ENCODE measurements around the gene LAMA4. TPM values are rescaled to one million over a fixed set of nuclear protein-coding genes. Genes with fewer than 3 reads are reported as not detected.
"Not testable (repeated sequence)": the region's sequence is repeated elsewhere in the genome, so short reads cannot be mapped to it uniquely, and the experiment has no call there.

The LAMA4 gene
- total RNA-seq, 1 experiment from 2014 or later: 18.4 TPM

DNA sequence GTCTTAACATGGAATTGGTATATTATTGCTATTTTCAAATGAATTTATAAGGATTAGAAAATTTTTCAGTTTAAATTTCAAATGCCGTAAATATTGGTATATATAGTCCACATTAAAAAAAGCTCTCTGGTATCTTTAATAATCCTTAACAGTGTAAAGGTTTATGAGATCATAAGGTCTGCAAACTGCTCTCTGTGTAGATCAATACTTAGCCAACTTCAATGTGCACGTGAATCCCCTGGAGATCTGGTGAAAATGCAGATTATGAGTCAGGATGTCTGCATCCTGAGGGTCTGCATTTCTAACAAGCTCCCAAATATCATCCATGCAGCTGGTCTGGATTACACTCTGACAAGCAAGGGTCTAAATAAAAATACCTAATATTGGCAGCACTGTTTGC lies 43.5 kb downstream of the LAMA4 start:
- DNase-seq (ENCODE audit: low spot score): no peak

DNA sequence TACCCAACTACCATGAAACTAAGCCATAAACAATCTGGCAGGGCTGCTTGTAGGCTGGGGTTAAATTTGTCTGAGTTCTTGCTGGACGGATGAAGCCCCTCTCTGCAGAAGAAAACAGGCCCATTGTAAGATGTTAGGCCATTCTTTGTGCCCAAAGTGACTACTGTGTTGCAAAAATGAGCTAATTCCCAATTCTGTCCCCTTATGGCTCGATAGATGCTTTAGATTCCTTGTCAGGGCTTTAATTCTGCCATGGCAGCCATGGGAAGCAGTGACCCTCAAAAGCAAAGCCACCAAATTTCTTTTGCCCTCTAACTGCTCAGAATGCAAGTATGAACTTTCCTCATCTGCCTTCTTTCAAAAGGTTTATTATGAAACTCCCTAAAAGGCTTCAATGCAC lies 45.2 kb downstream of the LAMA4 start:
- DNase-seq (ENCODE audit: low spot score): no peak

DNA sequence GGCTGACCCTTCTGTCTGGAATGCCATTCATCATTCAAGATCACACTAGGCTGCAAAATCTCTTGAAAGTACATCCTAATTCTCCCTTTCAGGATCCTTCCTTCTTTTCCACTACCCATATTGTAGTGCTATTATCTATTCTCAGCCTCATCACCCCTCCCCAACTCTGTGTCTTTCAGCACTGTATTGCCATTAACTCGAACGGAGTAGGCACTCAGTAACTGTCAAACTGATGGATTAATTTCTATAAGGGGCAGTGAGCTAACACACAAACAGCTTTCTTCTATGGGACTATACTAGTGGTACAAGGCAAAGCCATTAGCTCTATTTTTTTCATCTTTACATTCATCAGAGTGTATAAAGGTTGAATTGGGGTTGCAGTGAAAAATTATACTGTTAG lies 46.6 kb downstream of the LAMA4 start:
- no peak for DNase-seq (ENCODE audit: low spot score)

DNA sequence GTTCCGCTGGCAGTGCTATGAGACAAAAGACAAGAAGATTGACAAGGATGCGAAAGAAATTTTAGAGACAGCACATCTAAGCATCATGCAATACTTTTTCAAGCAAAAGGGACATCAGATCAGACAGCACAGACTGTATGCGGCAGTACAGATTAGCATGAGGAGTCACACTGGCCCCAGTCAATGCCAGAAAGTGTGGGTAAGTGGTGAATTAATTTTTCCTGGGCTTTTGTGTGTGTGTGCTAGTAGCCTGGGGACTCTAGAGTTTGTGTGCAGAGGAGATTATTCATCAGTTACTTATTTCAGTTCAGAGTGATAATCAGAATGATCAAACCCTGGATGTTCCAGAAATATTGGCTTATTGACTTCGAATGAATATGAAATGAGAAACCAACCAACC lies 47.2 kb downstream of the LAMA4 start:
- no peak for DNase-seq (ENCODE audit: low spot score)

DNA sequence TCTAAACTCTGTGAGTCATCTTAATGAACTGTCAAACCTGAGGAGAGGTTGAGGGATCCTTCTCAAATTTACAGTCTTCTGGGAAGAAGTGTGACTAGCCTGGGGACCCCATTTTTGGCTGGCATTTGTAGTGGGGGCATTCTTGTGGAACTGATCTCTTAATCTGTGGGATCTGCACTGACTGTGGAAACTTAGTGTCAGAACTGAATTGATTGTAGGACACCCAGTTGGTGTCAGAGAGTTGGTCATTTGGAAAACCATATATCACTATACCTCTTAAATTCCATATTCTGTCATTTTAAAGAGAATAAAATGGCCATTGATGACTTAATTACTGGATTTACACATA lies 48.3 kb downstream of the LAMA4 start:
- DNase-seq (ENCODE audit: low spot score): no peak

DNA sequence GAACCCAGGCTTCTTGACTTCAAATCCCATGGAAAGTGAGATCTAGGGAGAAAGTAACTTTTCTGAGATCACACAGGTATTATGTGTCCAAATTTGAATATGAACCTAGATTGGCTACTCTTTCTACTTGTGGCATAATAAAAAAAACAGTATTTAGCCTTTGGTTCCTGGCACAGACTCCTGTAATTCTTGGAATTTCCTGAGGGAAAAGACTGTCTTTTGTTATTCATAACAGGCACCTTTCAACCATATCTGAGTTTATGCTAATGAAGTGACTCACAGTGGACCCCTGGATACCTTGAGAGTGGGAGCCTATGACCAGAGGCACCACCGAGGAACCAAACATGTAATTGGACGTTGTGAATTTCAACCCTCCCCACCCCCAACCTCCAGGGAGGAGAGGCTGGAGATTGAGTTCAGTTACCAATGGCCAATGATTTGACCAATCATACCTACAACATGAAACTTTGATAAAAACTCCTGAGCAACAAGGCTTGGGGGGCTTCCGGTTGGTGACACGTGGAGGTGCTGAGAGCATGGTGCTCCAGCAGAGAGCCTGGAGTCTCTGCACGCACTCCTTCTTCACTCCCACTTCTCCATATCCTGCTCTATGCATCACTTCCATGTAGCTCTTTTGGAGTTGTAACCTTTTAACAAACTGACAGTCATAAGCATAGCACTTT lies 48.8 kb downstream of the LAMA4 start:
- DNase-seq (ENCODE audit: low spot score): peak; percentile 43

DNA sequence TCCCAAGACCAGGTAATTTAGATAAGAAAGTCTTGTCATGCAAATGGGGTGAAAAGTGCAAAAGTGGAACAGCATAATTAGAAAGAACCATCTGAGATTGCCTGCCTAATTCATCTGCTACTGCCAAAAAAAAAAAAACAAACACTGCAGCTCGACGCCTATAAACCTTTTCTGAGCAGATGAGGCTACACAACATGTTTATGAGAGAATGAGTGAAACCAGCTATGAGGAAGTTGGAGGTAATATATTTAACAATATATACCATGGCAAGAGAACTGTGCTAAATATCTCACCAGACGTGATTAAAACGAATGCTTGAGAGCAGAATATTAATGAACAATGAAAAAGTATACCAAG lies 50.0 kb downstream of the LAMA4 start:
- DNase-seq (ENCODE audit: low spot score): no peak

DNA sequence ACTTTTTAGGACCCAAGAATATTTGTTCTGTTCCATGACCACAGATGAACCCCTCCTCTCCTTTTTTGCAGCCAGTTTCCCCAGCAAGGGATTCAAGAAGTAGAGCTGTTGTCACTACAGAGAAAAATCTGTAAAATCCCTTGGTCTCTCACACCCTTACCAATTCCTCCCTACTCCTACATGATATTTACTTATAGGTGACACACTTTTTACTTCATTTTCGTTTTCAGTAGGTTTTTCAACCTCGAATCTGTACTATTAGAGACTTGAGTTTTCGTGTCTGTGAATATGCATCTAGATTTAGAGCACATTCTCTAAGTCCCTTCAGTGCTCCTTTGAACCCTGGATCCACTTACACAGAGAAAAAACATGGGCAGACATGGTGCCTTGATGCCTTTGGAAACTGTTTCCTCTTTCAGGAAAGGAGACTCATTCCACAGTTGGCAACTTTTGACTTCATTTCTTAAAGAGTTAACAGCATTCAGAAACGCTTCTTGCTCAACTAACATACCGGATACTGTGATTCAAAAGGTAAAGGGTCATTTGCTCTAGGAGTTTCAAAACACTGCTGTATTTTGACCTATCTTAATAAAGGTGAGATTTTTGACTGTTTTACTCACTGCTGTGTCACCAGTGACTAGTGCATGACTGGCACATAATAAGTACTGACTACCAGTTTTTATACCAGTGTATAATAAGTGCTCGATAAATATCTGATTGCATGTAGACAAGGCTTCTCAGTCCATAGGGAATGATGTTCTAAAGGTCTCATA lies 50.6 kb downstream of the LAMA4 start:
- DNase-seq (ENCODE audit: low spot score): peak; percentile 41

DNA sequence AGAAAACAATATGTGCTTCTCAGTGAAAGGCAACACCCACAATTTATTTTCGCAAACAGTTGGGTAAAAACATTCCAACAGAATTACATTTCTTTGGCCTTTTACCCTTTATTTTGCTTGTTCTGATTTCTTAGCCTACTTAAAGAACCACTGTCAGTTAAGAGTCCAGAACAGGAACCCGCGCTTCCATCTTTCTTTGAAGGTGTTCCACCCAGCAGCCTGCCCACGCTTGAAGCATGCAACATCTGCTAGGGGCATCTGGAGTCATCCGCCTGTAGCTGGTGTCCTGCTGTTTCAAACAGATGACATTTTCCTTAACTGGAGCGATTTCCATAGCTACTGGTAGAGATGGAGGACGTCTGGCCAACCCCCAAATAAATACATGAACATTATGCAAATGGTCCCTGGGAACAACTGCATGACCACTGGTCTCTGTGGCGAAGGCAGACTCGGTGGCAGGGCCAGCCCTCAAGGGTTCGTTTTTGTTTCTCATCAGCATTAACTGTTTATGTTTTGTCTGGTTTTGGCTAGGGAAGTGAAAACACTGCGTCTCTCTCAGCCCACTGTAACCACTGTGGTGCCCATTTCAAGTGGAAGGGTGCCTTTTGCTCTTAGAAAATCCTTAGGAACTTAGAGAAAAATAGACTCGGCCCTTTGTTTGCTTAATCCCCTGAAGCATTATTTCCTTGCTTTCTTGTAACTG lies 51.6 kb downstream of the LAMA4 start:
- peak; percentile 86 for DNase-seq (ENCODE audit: low spot score)

DNA sequence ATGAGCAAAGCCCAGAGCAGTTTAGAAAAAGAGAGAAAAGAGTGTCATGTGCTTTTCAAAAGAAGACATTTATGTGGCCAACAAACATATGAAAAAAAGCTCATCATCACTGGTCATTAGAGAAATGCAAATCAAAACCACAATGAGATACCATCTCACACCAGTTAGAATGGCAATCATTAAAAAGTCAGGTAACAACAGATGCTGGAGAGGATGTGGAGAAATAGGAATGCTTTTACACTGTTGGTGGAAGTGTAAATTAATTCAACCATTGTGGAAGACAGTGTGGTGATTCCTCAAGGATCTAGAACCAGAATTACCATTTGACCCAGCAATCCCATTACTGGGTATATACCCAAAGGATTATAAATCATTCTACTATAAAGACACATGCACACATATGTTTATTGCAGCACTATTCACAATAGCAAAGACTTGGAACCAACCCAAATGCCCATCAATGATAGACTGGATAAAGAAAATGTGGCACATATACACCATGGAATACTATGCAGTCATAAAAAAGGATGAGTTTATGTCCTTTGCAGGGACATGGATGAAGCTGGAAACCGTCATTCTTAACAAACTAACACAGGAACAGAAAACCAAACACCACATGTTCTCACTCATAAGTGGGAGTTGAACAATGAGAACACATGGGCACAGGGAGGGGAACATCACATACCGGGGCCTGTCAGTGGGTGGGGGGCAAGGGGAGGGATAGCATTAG lies 54.0 kb downstream of the LAMA4 start:
- DNase-seq (ENCODE audit: low spot score): not testable (repeated sequence)

DNA sequence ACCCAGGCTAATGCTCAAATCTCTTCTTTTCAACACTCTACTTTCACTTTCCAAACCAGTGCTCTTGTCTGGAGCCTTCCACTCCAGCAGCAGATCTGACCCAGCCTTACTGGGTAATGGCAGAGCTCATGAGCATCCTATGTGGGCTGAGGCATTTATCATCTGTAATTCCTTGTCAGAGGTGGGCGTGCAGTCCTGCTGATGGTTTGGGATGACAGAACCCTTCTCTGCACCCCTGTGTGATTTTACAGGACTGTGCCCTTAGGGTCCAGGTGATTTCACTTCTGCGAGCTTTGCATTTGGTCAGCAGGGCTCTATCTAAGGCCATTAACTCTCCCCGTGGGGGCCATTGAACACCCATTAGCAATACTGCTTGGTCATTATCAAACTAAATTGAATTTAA lies 55.4 kb downstream of the LAMA4 start:
- DNase-seq (ENCODE audit: low spot score): no peak

DNA sequence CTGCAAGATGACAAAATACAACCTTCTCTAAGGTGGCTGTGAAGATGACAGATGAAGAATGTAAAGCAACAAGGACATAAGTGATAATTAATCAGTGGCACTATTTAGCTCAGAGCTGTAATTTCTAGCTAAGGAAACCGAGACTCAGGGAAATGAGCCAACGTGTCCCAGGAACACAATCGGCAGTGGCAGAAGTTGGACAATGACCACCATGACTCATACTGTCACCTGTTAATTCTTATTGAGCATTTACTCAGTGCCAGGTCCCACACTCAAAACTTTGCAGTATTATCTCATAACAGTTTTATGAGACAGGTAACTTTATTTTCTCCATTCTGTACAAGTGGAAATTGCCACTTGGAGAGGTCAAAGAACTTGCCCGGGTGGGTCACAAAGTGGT lies 55.8 kb downstream of the LAMA4 start:
- DNase-seq (ENCODE audit: low spot score): no peak

DNA sequence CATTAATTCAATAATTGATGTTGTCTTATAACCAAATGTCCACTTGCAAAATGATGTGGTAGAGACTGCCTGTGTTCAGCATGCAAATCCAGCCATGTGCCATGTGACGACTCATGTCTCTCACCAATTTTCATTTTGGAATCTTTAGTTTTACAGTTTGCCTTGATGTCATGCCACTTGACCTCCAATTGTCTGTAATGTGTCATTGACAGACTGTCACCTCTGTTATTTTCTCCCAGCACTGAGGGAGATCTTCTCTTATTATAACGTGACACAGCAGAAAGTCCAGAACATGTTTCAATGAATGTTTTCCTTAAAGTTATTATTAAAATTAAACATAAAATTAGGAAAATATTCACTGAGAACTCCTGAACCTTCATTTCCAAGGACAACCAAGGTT lies 56.7 kb downstream of the LAMA4 start:
- no peak for DNase-seq (ENCODE audit: low spot score)

DNA sequence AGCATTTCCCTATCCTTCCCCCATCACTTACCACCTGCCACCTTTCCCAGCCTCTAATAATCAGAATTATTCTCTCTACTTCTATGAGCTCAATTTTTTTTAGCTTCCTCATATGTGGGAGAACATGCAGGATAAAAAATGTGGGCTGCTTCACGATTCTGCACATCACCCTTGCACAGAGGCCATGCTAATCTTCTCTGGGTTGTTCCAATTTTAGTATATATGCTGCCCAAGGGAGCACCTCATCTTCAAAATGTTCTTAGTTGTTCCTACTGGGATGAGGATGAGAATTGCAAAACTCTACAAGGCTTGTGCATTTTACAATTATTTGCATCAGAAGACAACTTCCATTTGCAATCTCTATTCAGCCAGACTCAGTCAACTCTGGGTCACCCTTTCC lies 58.1 kb downstream of the LAMA4 start:
- DNase-seq (ENCODE audit: low spot score): no peak

DNA sequence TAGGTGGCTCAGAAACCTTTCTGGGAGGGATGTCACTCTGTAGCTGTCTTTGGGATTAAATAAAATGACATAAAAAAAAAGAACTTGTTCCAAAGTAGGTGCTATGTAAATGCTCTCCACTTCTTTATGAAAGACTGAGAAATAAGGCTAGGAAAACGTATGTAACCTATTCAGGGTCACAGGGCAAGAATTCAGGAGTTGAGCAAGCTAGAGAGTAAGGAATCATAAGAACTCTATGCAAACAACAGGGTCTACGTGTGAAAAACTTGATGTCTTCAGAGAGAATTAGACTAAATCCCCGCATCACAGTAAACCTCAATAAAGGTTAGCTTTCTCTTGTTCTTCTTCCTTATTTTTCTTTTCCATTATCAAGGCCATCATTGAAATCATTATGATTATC lies 59.2 kb downstream of the LAMA4 start:
- no peak for DNase-seq (ENCODE audit: low spot score)

DNA sequence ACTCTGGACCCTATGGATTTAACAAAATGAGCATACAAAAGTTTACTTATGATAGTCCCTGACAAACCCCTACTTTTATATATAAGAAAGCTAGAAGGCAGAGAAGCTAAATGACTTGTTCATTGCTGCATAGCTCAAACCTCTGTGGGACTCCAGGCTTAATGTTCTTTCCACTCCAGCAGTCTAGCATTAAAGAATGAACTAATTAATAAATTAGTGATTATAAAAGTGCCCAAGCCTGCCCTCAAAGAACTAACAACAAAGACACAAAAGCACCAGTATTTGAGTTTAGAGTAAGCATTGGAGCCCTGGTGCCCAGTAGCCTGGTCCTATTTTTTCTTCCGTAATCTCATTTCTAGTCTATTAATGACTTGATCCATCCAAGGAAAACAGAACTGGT lies 59.9 kb downstream of the LAMA4 start:
- no peak for DNase-seq (ENCODE audit: low spot score)

DNA sequence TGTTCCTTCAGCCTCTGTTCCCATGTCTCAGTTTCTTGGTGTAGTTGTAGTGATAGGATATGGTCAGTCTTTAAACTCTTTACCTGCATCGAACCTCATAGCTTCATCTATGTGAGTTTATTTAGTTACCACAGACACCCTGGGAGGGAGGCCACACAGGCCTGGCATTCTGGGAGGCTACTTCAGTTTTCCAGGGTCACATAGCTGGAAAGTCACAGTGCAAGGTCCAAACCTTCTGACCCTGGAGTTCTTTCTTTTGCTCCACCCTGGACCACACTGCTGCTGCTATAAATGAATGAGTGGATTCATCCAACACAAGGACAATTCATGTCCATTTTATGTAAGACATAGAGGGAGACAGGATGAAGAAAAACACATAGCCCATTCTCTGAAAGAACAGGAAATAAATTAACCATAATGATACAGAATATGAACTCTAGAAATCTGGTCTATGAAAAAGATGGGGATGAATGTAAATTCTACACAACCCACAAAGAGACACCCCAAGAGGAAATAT lies 60.8 kb downstream of the LAMA4 start:
- no peak for DNase-seq (ENCODE audit: low spot score)

DNA sequence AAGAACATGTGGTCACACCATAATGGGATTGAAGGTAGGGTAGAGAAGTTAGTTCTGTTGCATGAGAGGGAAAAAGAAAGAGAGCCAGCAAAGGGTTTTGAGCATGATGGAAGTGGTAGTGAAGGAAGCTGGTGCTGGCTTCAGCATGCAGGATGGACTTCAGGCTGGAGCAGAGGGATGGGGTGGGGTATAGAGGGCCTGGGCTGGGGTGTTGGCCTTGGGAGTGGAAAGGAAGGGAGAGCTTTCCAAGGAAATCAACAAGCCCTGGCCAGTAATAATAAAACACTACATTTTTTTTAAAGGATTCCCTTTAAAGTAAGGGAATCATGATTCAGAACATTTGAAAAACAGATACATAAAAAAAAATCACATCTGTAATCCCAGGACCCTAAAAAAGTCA lies 61.2 kb downstream of the LAMA4 start:
- DNase-seq (ENCODE audit: low spot score): no peak

DNA sequence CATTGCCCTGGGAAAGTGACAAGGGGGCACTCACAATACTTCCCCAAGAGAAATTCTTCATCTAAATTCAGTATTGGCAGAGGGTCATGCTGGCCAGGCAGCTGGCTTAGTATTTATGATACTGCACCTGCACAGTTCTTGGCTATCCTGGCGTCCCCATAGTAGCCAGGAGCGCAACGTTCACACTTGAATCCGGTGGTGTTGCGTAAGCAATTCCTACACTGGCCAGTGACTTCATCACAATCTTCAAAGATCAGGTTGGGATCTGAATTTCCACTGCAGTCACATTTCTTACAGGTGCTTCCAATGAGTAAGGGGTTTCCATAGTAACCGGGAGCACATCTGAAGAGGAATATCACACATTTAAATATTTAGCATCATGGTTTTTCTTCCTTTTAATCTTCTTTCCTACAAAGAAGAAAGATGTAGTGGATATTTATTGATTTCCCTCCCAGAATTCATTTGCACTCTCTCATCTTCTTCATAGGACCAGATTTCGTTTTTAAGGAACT lies 62.8 kb downstream of the LAMA4 start:
- no peak for DNase-seq (ENCODE audit: low spot score)

DNA sequence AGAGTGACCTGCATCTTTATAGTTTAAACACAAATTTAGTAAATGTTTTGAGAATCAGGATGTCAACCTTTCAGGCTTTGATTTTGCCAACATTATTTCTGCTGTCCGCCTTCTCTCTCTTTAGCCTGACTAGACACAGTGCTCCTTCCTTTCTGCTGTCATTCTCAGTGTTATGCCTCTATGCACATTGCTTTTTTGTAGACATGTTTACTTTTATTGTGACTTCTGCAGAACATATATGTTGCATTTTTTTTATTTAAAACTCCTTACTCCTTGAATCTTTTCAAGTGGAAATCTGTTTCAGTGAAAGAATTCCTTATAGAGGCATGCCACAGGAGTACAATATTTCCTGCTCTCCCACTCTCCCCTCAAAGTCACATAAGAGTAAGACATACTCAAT lies 64.2 kb downstream of the LAMA4 start:
- no peak for DNase-seq (ENCODE audit: low spot score)

DNA sequence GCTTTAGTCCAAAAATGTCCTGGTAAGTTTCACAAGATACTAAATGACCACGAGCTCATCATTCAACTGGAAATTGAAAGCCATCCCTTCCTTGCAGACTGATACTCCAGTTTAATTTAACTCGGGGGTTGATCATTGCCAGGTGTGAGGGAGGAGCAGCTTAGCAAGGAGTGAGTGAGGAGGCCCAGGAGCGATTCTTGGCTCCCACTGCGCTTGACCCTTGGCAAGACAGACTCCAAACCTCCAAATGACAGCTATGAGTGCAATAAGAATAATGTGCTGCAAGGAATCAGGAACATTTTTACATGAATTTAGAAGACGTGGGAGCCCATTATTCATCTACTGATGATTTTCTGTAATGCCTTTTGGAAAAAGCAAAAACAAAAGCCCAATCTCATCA lies 64.9 kb downstream of the LAMA4 start:
- no peak for DNase-seq (ENCODE audit: low spot score)

DNA sequence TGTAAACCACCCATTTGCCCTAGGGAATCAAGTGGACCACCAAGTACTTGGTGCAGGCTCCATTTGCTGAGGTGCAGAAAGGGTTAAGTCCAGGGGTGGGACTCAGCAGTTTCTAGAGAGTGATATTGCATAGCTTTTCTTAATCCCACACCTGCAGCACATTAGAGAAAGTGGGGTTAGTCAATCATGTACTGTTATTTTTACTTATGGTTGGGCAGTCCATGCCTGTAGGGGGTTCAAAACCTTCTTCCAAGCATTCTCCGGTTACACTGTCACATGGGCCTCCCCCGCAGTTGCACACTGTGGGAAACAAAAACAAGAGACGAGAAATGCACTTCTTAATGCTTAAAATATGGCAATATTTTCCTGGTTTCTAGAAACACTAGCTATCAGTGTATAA lies 65.5 kb downstream of the LAMA4 start:
- no peak for DNase-seq (ENCODE audit: low spot score)

All from H4 (cell line).